GM10248 (cell line): ENCODE data around the gene ROR2.

Source experiments
- CTCF ChIA-PET: fragments of 300-600 bp; sonication (Branson Sonifier 250); formaldehyde crosslinking; extraction: SDS; loops from one replicate; lab custom pipeline; 2021; ENCODE audit warnings: antibody characterized with exemption; lab: Yijun Ruan, JAX
- POLR2A ChIA-PET: fragments of 350-650 bp; sonication (Branson Sonifier 250); formaldehyde crosslinking; extraction: SDS; loops from one replicate; lab custom pipeline; 2020; ENCODE audit warnings: antibody characterized with exemption; lab: Yijun Ruan, JAX
- DNase-seq: peaks from one replicate; pipeline ENCODE4 v3.0.0; 2012; ENCODE audit errors: extremely low spot score
- TF ChIP-seq, protein P1 (sequence below): IDR thresholded peaks from 2 replicates; pipeline ENCODE4 v1.5.1; 2012; ENCODE audit warnings: mild to moderate bottlenecking, low read depth; ENCODE audit errors: extremely low read depth, missing control alignments, control extremely low read depth

The ROR2 gene

DNA sequence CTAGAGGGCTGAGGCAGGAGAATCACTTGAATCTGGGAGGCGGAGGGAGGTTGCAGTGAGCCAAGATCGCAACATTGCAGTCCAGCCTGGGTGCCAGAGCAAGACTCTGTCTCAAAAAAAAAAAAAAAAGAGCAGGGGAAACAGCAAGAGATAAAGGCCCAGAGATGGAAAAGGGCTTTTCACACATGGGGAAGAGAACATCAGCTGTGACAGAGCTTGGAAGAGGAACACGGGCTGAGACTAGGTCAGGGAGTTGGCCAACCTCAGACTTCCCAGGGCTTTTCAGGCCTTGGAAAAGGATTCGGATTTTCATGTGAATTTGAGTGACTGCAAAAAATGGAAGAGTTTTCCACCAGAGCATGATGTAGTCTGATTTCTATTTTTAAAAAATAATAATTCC, 294.4 kb downstream of the ROR2 start:
- TF ChIP-seq, protein P1, sequence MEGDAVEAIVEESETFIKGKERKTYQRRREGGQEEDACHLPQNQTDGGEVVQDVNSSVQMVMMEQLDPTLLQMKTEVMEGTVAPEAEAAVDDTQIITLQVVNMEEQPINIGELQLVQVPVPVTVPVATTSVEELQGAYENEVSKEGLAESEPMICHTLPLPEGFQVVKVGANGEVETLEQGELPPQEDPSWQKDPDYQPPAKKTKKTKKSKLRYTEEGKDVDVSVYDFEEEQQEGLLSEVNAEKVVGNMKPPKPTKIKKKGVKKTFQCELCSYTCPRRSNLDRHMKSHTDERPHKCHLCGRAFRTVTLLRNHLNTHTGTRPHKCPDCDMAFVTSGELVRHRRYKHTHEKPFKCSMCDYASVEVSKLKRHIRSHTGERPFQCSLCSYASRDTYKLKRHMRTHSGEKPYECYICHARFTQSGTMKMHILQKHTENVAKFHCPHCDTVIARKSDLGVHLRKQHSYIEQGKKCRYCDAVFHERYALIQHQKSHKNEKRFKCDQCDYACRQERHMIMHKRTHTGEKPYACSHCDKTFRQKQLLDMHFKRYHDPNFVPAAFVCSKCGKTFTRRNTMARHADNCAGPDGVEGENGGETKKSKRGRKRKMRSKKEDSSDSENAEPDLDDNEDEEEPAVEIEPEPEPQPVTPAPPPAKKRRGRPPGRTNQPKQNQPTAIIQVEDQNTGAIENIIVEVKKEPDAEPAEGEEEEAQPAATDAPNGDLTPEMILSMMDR: no peak
- ChIA-PET CTCF (no interaction called here), POLR2A (no interaction called here)
- no peak for DNase-seq

GRCh38 chr9:91655215-91655614, 294.8 kb downstream of the ROR2 start:
- CTCF ChIA-PET: no interaction called here
- TF ChIP-seq, protein P1: no peak
- no peak for DNase-seq
- POLR2A ChIA-PET: no interaction called here

GRCh38 chr9:91654527-91654926, 295.5 kb downstream of the ROR2 start:
- CTCF ChIA-PET: no interaction called here
- DNase-seq: no peak
- TF ChIP-seq, protein P1: no peak
- POLR2A ChIA-PET: no interaction called here

DNA sequence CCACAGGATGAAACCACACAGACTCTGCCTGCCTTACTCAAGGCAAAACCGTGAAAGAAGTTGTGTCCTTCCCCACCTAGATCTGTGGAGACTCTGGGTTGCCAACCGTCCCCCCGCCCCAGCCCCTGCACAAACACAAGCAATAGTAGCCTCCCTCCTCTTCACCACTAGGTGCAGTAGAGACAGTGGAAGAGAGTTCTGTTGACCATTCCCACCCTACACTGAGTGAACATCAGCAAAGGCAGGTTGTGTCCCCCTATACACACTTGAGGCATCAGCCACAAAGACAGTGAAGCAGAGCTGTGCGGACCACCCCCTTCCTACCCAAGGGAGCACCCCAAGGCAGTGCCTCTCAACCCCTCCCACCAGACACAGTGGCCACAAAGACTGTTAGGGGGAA, 302.7 kb downstream of the ROR2 start:
- POLR2A ChIA-PET: no interaction called here
- TF ChIP-seq, protein P1: no peak
- DNase-seq: no peak
- CTCF ChIA-PET: interaction anchor here (2.2 kb wide), 1 partner anchor 11 kb away, joined by 8 read pairs; no protein-coding TSS in a partner anchor

DNA sequence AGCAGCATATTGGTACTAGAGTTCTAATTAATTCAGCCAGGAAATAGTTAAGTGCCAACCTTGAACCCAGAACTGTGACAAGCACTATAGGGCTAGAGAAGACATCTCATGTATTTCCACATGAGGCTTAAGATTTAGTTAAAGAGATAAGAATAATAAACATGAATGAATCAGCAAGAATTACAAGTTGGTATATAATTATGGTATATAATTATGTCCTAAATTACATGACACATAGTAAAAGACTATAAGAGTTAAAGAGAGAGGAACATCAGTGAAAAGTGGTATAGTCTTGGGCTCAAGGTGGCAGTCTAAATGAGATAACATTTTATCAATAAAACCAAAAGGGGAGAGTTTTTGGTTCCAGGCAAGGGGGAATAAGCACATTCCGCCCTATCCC, 303.3 kb downstream of the ROR2 start:
- ChIA-PET CTCF (interaction anchor here (1.2 to 2.2 kb wide), 2 partner anchors 12 to 17 kb away, joined by 5 to 8 read pairs; no protein-coding TSS in a partner anchor), POLR2A (no interaction called here)
- DNase-seq: no peak
- TF ChIP-seq, protein P1: no peak

DNA sequence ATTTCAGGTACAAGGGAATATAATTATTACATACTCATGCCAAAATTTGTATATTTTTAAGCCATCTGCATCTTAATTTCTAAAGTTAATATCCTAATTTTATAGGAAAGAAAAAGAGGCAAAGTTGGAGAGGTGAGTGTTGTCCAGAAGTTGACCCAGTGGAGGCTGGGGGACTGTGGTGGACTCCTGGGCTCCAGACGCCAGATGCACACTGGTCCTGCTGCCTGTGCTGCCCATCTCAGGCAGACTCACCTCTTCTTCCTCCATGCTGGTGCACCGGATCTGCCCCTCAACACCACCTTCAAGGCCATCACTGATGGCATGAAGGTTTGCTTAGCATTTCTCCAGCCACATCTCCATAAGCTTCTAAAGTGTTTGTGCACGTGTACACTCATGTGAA, 305.6 kb downstream of the ROR2 start:
- CTCF ChIA-PET: interaction anchor here (1.2 kb wide), 1 partner anchor 14 kb away, joined by 4 read pairs; no protein-coding TSS in a partner anchor
- DNase-seq: no peak
- TF ChIP-seq, protein P1: no peak
- POLR2A ChIA-PET: no interaction called here
